Neural crest cell (in vitro differentiated cells): ENCODE data around the gene PRRT2. TPM values are rescaled to one million over a fixed set of nuclear protein-coding genes. Genes with fewer than 3 reads are reported as not detected.
"Not testable (repeated sequence)": the region's sequence is repeated elsewhere in the genome, so short reads cannot be mapped to it uniquely, and the experiment has no call there.

Experiments used
- DNase-seq: peaks from one replicate; pipeline ENCODE4 v3.0.0; 2021; ENCODE audit warnings: low read depth, mixed read lengths, low spot score
- H3K27ac Mint-ChIP-seq: one replicate; pipeline ENCODE4 v1.8.0; 2021; ENCODE audit warnings: mild to moderate bottlenecking, mixed read lengths; ENCODE audit not compliant: unreplicated experiment
- H3K27me3 Mint-ChIP-seq: 2 replicates; pipeline ENCODE4 v1.8.0; 2021; ENCODE audit warnings: low read depth, mild to moderate bottlenecking, mixed read lengths
- H3K36me3 Mint-ChIP-seq: 2 replicates; pipeline ENCODE4 v1.8.0; 2021; ENCODE audit warnings: low read depth, mild to moderate bottlenecking, mixed read lengths
- H3K4me1 Mint-ChIP-seq: 2 replicates; pipeline ENCODE4 v1.8.0; 2021; ENCODE audit warnings: mixed read lengths
- H3K4me3 Mint-ChIP-seq: one replicate; pipeline ENCODE4 v1.8.0; 2021; ENCODE audit warnings: mild to moderate bottlenecking, mixed read lengths
- H3K9me3 Mint-ChIP-seq: 2 replicates; pipeline ENCODE4 v1.8.0; 2021; ENCODE audit warnings: mixed read lengths
- total RNA-seq: library from RNA; stranded (reverse); gene quantifications from 2 replicates; pipeline ENCODE4 v1.2.1, GENCODE V29; 2021
- TF ChIP-seq, protein P1 (sequence below): fragments of 200-600 bp; sonication (generic); conservative IDR thresholded peaks from 2 replicates; pipeline ENCODE4 v1.5.0; 2021; ENCODE audit warnings: antibody characterized with exemption, mild to moderate bottlenecking

Gene PRRT2
- total RNA-seq, 1 donor from 2014 or later, result 21.2 TPM

DNA sequence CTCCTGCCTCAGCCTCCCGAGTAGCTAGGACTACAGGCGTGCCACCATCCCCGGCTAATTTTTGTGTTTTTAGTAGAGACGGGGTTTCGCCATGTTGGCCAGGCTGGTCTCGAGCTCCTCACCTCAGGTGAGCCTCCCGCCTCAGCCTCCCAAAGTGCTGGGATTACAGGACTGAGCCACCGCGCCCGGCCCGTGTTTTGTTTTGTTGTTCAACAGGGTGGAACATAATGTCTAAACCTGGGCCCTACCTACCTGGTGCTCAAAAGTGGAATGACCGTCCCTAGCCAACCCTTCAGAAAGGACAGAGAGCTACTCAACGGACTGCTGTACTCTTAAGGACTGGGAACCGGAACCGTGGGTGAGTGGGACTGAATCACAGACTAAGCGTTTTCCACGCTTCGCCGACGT is 22.2 kb upstream of the PRRT2 start:
- no peaks in the 10 kb centered on the region for H3K9me3 Mint-ChIP-seq
- peak overlapping the region; percentile 95 for H3K27ac Mint-ChIP-seq
- TF ChIP-seq, protein P1, sequence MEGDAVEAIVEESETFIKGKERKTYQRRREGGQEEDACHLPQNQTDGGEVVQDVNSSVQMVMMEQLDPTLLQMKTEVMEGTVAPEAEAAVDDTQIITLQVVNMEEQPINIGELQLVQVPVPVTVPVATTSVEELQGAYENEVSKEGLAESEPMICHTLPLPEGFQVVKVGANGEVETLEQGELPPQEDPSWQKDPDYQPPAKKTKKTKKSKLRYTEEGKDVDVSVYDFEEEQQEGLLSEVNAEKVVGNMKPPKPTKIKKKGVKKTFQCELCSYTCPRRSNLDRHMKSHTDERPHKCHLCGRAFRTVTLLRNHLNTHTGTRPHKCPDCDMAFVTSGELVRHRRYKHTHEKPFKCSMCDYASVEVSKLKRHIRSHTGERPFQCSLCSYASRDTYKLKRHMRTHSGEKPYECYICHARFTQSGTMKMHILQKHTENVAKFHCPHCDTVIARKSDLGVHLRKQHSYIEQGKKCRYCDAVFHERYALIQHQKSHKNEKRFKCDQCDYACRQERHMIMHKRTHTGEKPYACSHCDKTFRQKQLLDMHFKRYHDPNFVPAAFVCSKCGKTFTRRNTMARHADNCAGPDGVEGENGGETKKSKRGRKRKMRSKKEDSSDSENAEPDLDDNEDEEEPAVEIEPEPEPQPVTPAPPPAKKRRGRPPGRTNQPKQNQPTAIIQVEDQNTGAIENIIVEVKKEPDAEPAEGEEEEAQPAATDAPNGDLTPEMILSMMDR, result no peak
- H3K4me3 Mint-ChIP-seq, result peak overlapping the region; percentile 99
- no peaks in the 10 kb centered on the region for H3K27me3 Mint-ChIP-seq
- no peak for DNase-seq
- peaks cover 11% of the 10 kb centered on the region for H3K36me3 Mint-ChIP-seq
- H3K4me1 Mint-ChIP-seq, result peaks cover 51% of the 10 kb centered on the region

DNA sequence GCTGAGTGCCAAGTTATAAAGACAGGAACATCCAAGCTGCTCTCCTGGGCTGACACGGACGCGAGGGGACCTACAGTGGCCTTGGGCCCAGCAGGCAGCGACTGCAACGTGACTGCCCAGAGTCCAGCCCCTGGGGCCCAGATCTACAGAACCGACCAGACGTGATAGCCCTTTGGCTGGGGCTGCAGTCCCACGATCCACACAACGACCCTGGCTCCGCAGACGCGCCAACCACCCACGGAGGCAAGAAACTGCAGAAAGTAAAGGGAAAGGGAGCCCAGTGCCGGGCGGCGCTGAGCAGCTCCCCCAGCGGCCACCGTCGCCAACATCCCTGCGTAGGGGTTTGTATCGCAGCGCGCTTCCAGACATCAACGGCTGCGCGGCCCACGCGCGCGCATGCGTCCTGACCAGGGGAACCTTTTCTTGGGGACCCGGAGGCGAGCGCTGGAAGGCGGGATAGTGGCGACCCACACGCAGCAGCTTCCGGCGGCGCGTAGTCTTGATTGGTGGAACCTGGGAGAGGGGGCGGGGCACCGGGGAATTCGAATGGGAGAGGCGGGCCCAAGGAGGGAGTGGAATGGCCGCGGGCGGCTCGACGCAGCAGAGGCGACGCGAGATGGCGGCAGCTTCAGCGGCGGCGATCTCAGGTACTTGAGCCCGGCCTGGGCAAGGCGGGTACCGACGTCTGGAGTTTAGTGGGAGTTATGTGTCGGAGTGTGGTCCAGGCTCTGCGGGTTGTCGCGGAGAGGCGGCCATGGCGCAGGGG is 21.6 kb upstream of the PRRT2 start, which contains the start of gene KIF22:
KIF22 (plus strand) TSS at position 569 of the 766 bp plus-strand sequence; CDS start at position 578, 9 bp downstream.
- Mint-ChIP-seq H3K4me1 (peaks cover 48% of the 10 kb centered on the region), H3K36me3 (peaks cover 11% of the 10 kb centered on the region), H3K9me3 (no peaks in the 10 kb centered on the region), H3K27me3 (no peaks in the 10 kb centered on the region), H3K4me3 (peak within 1 kb of the TSS; percentile 99), H3K27ac (peak within 1 kb of the TSS; percentile 100)
- TF ChIP-seq, protein P1, result peak; percentile 80
- DNase-seq, result peak; percentile 100

DNA sequence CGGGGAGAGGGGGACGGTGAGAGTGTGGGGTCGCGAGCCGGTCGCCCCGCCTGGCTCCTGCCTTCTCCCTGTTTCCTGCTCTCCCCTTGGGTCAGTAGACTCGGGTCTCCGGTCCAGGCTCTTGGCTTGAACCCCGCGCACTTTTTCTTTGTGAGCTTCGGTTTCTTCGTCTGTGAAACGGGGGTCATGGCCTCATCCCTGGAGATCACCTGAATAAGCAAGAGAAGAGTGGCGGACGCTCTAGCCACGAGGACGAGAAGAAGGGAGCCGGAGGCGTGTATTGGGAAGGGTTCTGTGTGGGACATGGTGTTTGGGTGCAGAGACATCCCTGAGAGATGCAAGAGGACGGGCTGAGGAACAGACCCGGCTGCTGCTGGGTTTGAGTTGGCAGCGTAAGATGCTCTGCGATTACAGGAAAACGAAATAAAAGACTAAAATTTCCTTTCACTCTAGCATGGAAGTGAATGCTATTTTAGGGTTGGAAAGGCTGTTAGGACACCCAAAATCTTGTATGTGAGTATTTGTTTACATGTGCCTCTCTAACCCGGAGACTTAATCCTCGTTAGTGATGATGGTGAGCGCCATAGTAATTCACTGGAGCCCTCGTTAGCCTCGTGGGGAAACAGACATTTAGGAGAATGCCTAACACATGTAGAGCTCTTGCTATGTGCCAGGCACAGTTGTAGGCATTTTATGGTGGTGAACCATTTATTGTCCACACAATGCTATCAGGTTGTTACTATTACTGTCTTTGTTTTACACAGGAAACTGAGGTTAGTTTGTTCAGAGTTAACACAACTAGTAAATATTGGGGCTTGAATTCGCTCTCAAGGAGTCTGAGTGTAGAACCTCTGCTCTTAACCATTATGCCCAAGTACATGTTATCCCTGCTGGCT is 20.8 kb upstream of the PRRT2 start:
- Mint-ChIP-seq H3K27me3 (no peaks in the 10 kb centered on the region), H3K4me3 (peak overlapping the region; percentile 99), H3K36me3 (peaks cover 11% of the 10 kb centered on the region), H3K27ac (peak overlapping the region; percentile 100), H3K9me3 (no peaks in the 10 kb centered on the region), H3K4me1 (peaks cover 44% of the 10 kb centered on the region)
- TF ChIP-seq, protein P1, result no peak
- no peak for DNase-seq

DNA sequence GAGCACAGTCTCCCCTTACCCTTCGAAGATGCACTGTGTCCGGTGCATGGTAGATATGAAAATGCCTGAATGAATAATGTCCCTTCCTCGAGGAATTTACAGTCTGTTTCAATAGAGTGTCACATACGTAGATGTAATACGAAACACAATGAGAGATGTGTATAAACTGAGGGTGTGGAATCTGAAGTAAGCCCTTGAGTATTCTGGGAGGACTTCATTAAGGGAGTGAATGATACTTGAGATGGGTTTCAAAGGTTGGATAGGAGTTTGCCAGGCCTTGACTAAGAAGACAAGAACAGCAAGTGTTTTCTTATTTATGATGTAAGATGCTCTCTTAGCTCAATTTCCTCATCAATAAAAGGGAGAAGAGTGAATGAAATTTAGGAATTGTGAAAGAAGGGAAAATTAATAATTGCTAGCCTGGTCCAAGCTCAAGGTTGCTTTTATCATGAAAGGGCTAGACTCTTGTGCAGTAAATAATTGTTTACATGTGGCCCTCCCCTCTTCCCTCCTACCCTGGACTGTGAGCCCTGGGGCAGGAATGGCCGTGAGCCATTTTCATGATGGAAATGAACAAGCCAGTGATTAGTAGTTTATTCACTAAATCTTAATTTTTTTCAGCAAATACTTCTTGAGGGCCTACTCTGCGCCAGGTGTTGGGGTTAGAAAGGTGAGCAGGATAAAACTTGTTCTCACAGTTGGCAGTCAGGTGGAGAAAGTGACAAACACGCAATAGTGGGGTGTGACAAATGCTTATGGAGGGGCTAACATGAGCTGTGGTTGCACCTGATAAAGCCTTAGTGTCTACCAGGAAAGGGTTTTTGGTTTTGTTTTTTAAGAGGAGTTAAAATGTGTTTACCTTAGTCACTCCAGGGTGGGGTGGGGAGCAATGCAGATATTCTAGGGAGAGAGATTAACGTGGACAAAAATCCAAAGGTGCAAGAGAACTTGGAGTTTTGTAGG is 19.9 kb upstream of the PRRT2 start:
- Mint-ChIP-seq H3K4me1 (peaks cover 44% of the 10 kb centered on the region), H3K27ac (peak overlapping the region; percentile 53), H3K9me3 (no peaks in the 10 kb centered on the region), H3K27me3 (no peaks in the 10 kb centered on the region), H3K4me3 (peak overlapping the region; percentile 99), H3K36me3 (peaks cover 11% of the 10 kb centered on the region)
- DNase-seq, result no peak
- TF ChIP-seq, protein P1, result no peak

DNA sequence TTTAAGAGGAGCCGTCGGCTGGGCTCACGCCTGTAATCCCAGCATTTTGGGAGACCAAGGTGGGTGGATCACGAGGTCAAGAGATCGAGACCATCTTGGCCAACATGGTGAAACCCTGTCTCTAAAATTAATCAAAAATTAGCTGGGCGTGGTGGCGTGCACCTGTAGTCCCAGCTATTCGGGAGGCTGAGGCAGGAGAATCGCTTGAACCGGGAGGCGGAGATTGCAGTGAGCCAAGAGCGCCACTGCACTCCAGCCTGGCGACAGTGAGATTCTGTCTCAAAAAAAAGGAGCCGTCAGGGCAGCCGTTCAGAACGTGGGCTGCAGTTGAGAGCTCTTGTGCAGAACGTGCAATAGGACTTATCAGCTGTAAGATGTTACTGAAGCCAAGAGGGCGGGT is 18.8 kb upstream of the PRRT2 start:
- H3K27me3 Mint-ChIP-seq, DNase-seq, H3K27ac Mint-ChIP-seq, H3K9me3 Mint-ChIP-seq: not testable (repeated sequence)
- peaks cover 11% of the 10 kb centered on the region for H3K36me3 Mint-ChIP-seq
- H3K4me3 Mint-ChIP-seq, result peak overlapping the region; percentile 99
- H3K4me1 Mint-ChIP-seq, result peaks cover 44% of the 10 kb centered on the region
